ENCODE data around the gene ST7.

GRCh38 chr7:116929914-116930913 lies 23.1 kb upstream of the ST7 start:
- TF ChIP-seq, protein P1, sequence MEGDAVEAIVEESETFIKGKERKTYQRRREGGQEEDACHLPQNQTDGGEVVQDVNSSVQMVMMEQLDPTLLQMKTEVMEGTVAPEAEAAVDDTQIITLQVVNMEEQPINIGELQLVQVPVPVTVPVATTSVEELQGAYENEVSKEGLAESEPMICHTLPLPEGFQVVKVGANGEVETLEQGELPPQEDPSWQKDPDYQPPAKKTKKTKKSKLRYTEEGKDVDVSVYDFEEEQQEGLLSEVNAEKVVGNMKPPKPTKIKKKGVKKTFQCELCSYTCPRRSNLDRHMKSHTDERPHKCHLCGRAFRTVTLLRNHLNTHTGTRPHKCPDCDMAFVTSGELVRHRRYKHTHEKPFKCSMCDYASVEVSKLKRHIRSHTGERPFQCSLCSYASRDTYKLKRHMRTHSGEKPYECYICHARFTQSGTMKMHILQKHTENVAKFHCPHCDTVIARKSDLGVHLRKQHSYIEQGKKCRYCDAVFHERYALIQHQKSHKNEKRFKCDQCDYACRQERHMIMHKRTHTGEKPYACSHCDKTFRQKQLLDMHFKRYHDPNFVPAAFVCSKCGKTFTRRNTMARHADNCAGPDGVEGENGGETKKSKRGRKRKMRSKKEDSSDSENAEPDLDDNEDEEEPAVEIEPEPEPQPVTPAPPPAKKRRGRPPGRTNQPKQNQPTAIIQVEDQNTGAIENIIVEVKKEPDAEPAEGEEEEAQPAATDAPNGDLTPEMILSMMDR (IDR thresholded peaks at IDR 0.05): peak; percentile 98
- TF ChIP-seq ZFX (IDR thresholded peaks at IDR 0.05; ENCODE audit: borderline replicate concordance): no peak

Data from 22Rv1 (cell line).